PC-3 (cell line): ENCODE measurements around the gene ARHGAP22. TPM values are rescaled to one million over a fixed set of nuclear protein-coding genes. Genes with fewer than 3 reads are reported as not detected.

Source experiments
- ATAC-seq: fragments of 200-7000 bp; cut with Tn5 transposase; 2 replicates; pipeline ENCODE4 v1.9.1; 2020; ENCODE audit warnings: mild to moderate bottlenecking, moderate library complexity
- BruUV-seq: library from RNA; stranded (reverse); fragments of 400-500 nt; replicated peaks from 2 replicates; lab custom pipeline; 2021; lab: Mats Ljungman, UMichigan
- CTCF ChIA-PET: fragments of 300-600 bp; sonication (Branson Sonifier 250); formaldehyde crosslinking; loops from one replicate; lab custom pipeline; 2022; ENCODE audit warnings: antibody characterized with exemption; lab: Charles Lee
- POLR2A ChIA-PET: fragments of 300-600 bp; sonication (Branson Sonifier 250); formaldehyde crosslinking; loops from one replicate; lab custom pipeline; 2022; ENCODE audit warnings: antibody characterized with exemption; ENCODE audit not compliant: unreplicated experiment; lab: Charles Lee
- DNase-seq: peaks from one replicate; pipeline ENCODE4 v3.0.0-alpha.2; 2015
- H2AFZ ChIP-seq: fragments of 300-600 bp; sonication (generic); 2 replicates; pipeline ENCODE4 v1.6.0; 2016; ENCODE audit warnings: antibody characterized with exemption, low read length
- H3F3A ChIP-seq: fragments of 300-600 bp; sonication (generic); one replicate; pipeline ENCODE4 v1.6.0; 2017; ENCODE audit warnings: antibody characterized with exemption, low read length, control low read depth, mild to moderate bottlenecking; ENCODE audit not compliant: unreplicated experiment
- H3K27ac ChIP-seq: fragments of 300-600 bp; sonication (generic); 2 replicates; pipeline ENCODE4 v1.5.1; 2016; ENCODE audit warnings: mild to moderate bottlenecking, low read length
- H3K27me3 ChIP-seq: fragments of 300-600 bp; sonication (generic); 2 replicates; pipeline ENCODE4 v1.6.1; 2016; ENCODE audit warnings: low read length, mixed read lengths
- H3K36me3 ChIP-seq: fragments of 300-600 bp; sonication (generic); 2 replicates; pipeline ENCODE4 v1.6.1; 2016; ENCODE audit warnings: low read depth, mixed run types, low read length, mixed read lengths
- H3K4me1 ChIP-seq: fragments of 300-600 bp; sonication (generic); 2 replicates; pipeline ENCODE4 v1.5.1; 2016; ENCODE audit warnings: low read length; ENCODE audit not compliant: insufficient read depth
- H3K4me2 ChIP-seq: fragments of 300-600 bp; sonication (generic); 2 replicates; pipeline ENCODE4 v1.6.0; 2016; ENCODE audit warnings: low read length
- H3K4me3 ChIP-seq: fragments of 300-600 bp; sonication (generic); 2 replicates; pipeline ENCODE4 v1.5.1; 2016; ENCODE audit warnings: mild to moderate bottlenecking, low read length, mixed read lengths
- H3K79me2 ChIP-seq: fragments of 300-600 bp; sonication (generic); 2 replicates; pipeline ENCODE4 v1.6.1; 2017; ENCODE audit warnings: low read length, mixed read lengths
- H3K9ac ChIP-seq: fragments of 300-600 bp; sonication (generic); 2 replicates; pipeline ENCODE4 v1.6.0; 2016; ENCODE audit warnings: mild to moderate bottlenecking, low read length
- H3K9me2 ChIP-seq: fragments of 300-600 bp; sonication (generic); replicated peaks from 2 replicates; pipeline ENCODE4 v1.6.1; 2016; ENCODE audit warnings: mixed run types, low read length, mixed read lengths
- H3K9me3 ChIP-seq: fragments of 300-600 bp; sonication (generic); 2 replicates; pipeline ENCODE4 v1.6.1; 2016; ENCODE audit warnings: low read length, mixed read lengths
- H4K20me1 ChIP-seq: fragments of 300-600 bp; sonication (generic); 2 replicates; pipeline ENCODE4 v1.6.1; 2016; ENCODE audit warnings: low read length, mixed read lengths
- CTCF ChIP-seq: fragments of 300-600 bp; sonication (generic); conservative IDR thresholded peaks from 2 replicates; pipeline ENCODE4 v1.5.1; 2017; ENCODE audit warnings: antibody characterized with exemption, low read depth, mild to moderate bottlenecking, low read length
- EZH2 ChIP-seq: fragments of 300-600 bp; sonication (generic); IDR thresholded peaks from one replicate; pipeline ENCODE4 v1.6.1; 2017; ENCODE audit warnings: antibody characterized with exemption, mild to moderate bottlenecking, low read length; ENCODE audit not compliant: unreplicated experiment
- EZH2phosphoT487 ChIP-seq: fragments of 300-600 bp; sonication (generic); IDR thresholded peaks from 2 replicates; pipeline ENCODE4 v1.6.1; 2018; ENCODE audit warnings: mild to moderate bottlenecking, antibody characterized with exemption, low read length, borderline replicate concordance
- intact Hi-C: fragments of 100-400 bp; cut with micrococcal nuclease; formaldehyde crosslinking; loops from 2 replicates; pipeline ENCODE4 v1.9.0; 2023
- total RNA-seq: library from RNA; depleted of rRNA; stranded (reverse); fragments of >200 nt; gene quantifications from 2 replicates; pipeline ENCODE4 v1.2.3, GENCODE V29; 2014

The ARHGAP22 gene
- total RNA-seq, 1 experiment from 2014 or later: 12.2 TPM

GRCh38 chr10:48604039-48604990, 558 bp downstream of the ARHGAP22 start:
- Histone ChIP-seq H3K9ac (peak overlapping the region; percentile 80), H3K79me2 (peaks cover 39% of the 10 kb centered on the region), H2AFZ (peak overlapping the region; percentile 99), H3K27ac (peak overlapping the region; percentile 31; the same call in 1 of the 2 replicates), H3K4me3 (peak overlapping the region; percentile 88), H3K9me2 (no peaks in the 10 kb centered on the region), H3K4me2 (peak overlapping the region; percentile 99), H3K9me3 (no peaks in the 10 kb centered on the region), H3K36me3 (no peaks in the 10 kb centered on the region), H3K4me1 (peaks cover 60% of the 10 kb centered on the region), H4K20me1 (no peaks in the 10 kb centered on the region; the same call in none of the 2 replicates), H3K27me3 (no peaks in the 10 kb centered on the region), H3F3A (no peaks in the 10 kb centered on the region)
- intact Hi-C loops: loop anchor here (1.0 to 2.0 kb wide), 2 partner anchors 52 kb away; no protein-coding TSS in a partner anchor
- peak; percentile 57 for DNase-seq
- TF ChIP-seq CTCF (no peak), EZH2phosphoT487 (no peak), EZH2 (no peak)
- ATAC-seq: peak; percentile 12
- ChIA-PET CTCF (interaction anchor here (0.6 to 3.3 kb wide), 3 partner anchors 11 to 53 kb away, joined by 10 to 60 read pairs (median 10); no protein-coding TSS in a partner anchor), POLR2A (interaction anchor here (0.6 to 0.8 kb wide), 2 partner anchors 164 to 930 kb away, joined by 3 to 5 read pairs; no protein-coding TSS in a partner anchor)
- TSS peak; percentile 38 for BruUV-seq

DNA sequence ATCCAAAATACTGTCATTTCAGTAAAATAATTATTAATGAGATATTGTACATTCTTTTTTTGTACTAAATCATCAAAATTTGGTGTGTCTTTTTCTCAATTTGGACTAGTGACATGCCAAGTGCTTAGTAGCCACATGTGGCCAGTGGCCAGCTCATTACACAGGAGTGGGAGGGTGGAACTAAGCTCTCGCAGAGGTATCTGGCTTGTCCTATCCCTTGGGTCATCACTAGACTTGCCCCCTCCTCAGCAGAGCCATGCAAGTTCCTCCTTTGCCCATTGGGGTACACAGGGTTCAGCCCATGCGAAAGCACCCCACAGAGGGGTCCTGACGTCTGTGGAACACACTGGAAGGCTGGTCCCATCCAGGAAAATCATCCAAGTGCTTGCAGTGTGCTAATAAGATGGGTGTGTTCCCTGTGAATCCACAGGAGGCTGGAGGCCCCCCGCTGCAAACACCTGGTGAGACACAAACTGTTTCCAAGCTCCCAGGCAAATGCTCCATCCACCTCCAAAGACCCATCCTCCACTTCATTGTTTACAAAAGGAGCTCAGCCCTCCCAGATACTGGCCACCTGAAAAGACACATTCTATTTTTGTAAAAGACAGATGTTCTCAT, 1.3 kb downstream of the ARHGAP22 start:
- no TSS peak for BruUV-seq
- H3K27me3 ChIP-seq: no peaks in the 10 kb centered on the region

More for the DNA sequence above, 1.3 kb downstream of the ARHGAP22 start:
- Histone ChIP-seq H3K36me3 (no peaks in the 10 kb centered on the region), H3K9me2 (no peaks in the 10 kb centered on the region), H3K4me1 (peaks cover 60% of the 10 kb centered on the region), H3K4me2 (peak overlapping the region; percentile 99), H4K20me1 (no peaks in the 10 kb centered on the region; the same call in none of the 2 replicates), H3F3A (no peaks in the 10 kb centered on the region), H2AFZ (0 out of 2 replicates have a peak overlapping the region, but pooled peaks have one; percentile 99), H3K9me3 (no peaks in the 10 kb centered on the region), H3K4me3 (peak overlapping the region; percentile 88), H3K27ac (no peak overlapping the region), H3K79me2 (peaks cover 39% of the 10 kb centered on the region), H3K9ac (no peak overlapping the region)
- intact Hi-C loops: loop anchor here (1.0 to 2.0 kb wide), 2 partner anchors 51 to 53 kb away; no protein-coding TSS in a partner anchor
- POLR2A ChIA-PET: interaction anchor here (0.6 kb wide), 1 partner anchor 931 kb away, joined by 3 read pairs; no protein-coding TSS in a partner anchor
- ATAC-seq (no peak), DNase-seq (peak; percentile 29)
- no peak for TF ChIP-seq CTCF
- no peak for TF ChIP-seq EZH2phosphoT487
- TF ChIP-seq EZH2: no peak
- CTCF ChIA-PET: no interaction called here
